ENCODE data around the gene ST3GAL4. TPM values are rescaled to one million over a fixed set of nuclear protein-coding genes. Genes with fewer than 3 reads are reported as not detected.

The ST3GAL4 gene
- polyA plus RNA-seq, 2 of the 4 experiments (the other 2 are of a cell fraction) = 11.9 to 17.5 TPM

DNA sequence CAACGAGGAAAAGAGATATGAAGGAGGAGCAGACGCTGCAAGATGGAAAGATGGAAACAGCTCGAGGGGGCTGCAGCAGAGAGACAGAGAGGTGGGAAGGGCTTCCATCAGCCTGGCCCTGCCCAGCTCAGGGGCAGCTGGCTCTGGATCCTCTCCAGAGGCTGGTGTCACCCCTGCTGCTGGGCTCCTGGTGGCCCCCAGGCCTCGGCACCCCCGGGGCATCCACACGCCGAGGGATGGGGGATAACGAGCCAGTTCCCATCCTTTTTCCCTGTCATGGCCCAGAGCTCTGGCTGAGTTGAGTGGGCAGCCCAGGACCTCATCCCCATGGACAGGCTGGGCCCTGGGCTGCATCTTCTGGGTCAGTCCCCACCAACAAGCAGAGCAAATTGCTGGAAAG, 102.3 kb downstream of the ST3GAL4 start:
- H3K4me3 ChIP-seq = no peak overlapping the region
- ATAC-seq = no peak
- CTCF ChIA-PET = interaction anchor here (1.4 to 4.5 kb wide), 2 partner anchors 17 to 22 kb away, joined by 9 to 22 read pairs; no protein-coding TSS in a partner anchor
- POLR2A ChIA-PET = no interaction called here
- DNase-seq (ENCODE audit: low read depth in 1 of 2, low spot score in 1 of 2) = no peak
- FAIRE-seq = no peak
- H3K4me1 ChIP-seq = no peaks in the 10 kb centered on the region
- H3K9me3 ChIP-seq = no peaks in the 10 kb centered on the region
- no peak overlapping the region for H3K27ac ChIP-seq
- H3K4me2 ChIP-seq = no peak overlapping the region
- WGBS (ENCODE audit: missing lambda C conversion rate) = 83% methylated on average over 7 of the region's 8 CpGs
- TF ChIP-seq, protein P1, sequence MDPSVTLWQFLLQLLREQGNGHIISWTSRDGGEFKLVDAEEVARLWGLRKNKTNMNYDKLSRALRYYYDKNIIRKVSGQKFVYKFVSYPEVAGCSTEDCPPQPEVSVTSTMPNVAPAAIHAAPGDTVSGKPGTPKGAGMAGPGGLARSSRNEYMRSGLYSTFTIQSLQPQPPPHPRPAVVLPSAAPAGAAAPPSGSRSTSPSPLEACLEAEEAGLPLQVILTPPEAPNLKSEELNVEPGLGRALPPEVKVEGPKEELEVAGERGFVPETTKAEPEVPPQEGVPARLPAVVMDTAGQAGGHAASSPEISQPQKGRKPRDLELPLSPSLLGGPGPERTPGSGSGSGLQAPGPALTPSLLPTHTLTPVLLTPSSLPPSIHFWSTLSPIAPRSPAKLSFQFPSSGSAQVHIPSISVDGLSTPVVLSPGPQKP (IDR thresholded peaks at IDR 0.05; ENCODE audit: low read depth, low read length) = no peak
- no peak for TF ChIP-seq HEYL (CRISPR knock-in tag; IDR thresholded peaks at IDR 0.05)
- no peak for TF ChIP-seq MAFK (IDR thresholded peaks at IDR 0.05; ENCODE audit: partially characterized antibody)
- TF ChIP-seq HOXB13 (CRISPR knock-in tag; IDR thresholded peaks at IDR 0.05; ENCODE audit: low read depth) = no peak
- no peak for TF ChIP-seq NR3C1 (IDR thresholded peaks at IDR 0.05)
- no peak for TF ChIP-seq RCOR1 (IDR thresholded peaks at IDR 0.05; ENCODE audit: low read depth, low read length)
- no peak for TF ChIP-seq ZNF302 (CRISPR knock-in tag; IDR thresholded peaks at IDR 0.05)
- no peak for TF ChIP-seq REST (IDR thresholded peaks at IDR 0.05)
- no peak for TF ChIP-seq ZC3H11A (IDR thresholded peaks at IDR 0.05)
- TF ChIP-seq RAD21 (conservative IDR thresholded peaks at IDR 0.05 in 1 of 2, IDR thresholded peaks at IDR 0.05 in 1 of 2) = no peak
- TF ChIP-seq POLR2AphosphoS2 (conservative IDR thresholded peaks at IDR 0.05; ENCODE audit: low read length) = no peak
- TF ChIP-seq PHF8 (IDR thresholded peaks at IDR 0.05; ENCODE audit: borderline replicate concordance, low read depth) = no peak
- no peak for TF ChIP-seq CBX2 (IDR thresholded peaks at IDR 0.05; ENCODE audit: borderline replicate concordance, low read depth)

DNA sequence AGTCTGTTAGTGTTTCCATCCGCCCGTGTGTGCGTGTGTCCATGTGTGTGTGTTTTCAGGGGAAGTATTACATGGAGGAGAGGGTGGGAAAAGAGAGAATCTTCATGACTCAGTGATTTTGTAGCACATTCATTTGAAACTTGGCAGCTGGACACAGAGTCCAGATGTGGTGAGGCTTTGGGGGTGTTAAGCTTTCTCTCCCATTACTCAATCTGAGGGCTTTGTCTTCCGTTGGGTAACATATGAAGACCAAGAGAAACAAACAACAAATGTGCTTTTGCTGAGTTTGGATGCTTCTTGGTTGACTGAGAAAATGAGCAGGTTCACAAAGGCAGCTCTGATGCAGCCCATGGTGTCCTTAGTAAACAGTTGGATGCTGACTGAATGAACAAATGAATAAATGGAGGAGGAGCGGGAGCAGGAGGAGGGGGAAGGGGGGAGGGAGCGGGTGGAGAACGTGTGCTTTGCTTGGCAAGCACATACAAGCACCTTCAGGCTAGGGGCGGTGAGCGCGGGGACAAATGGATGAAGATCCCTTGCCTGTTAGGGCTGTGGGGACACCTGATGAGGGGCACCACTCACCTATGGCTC, 104.3 kb downstream of the ST3GAL4 start:
- no peak for TF ChIP-seq HOXB13 (CRISPR knock-in tag; IDR thresholded peaks at IDR 0.05; ENCODE audit: low read depth)
- no peak for TF ChIP-seq KDM5A (IDR thresholded peaks at IDR 0.05)
- no peak for TF ChIP-seq MAZ (IDR thresholded peaks at IDR 0.05; ENCODE audit: borderline replicate concordance, low read depth, low read length)
- TF ChIP-seq NR3C1 (IDR thresholded peaks at IDR 0.05) = no peak
- TF ChIP-seq EHF (CRISPR knock-in tag; IDR thresholded peaks at IDR 0.05) = no peak
- no peak for TF ChIP-seq HDAC2 (IDR thresholded peaks at IDR 0.05)
- H3K27ac ChIP-seq = no peak overlapping the region
- no peak for ATAC-seq
- POLR2A ChIA-PET = no interaction called here
- H3K4me1 ChIP-seq = no peaks in the 10 kb centered on the region
- DNase-seq (ENCODE audit: low read depth in 1 of 2, low spot score in 1 of 2) = no peak
- CTCF ChIA-PET = interaction anchor here (1.0 to 4.5 kb wide), 3 partner anchors 9 to 149 kb away, joined by 3 to 22 read pairs (median 4); no protein-coding TSS in a partner anchor
- 82% methylated on average over 10 of the region's 10 CpGs for WGBS (ENCODE audit: missing lambda C conversion rate)
- no peak overlapping the region for H3K4me2 ChIP-seq
- FAIRE-seq = no peak
- H3K4me3 ChIP-seq = no peak overlapping the region
- no peaks in the 10 kb centered on the region for H3K9me3 ChIP-seq

DNA sequence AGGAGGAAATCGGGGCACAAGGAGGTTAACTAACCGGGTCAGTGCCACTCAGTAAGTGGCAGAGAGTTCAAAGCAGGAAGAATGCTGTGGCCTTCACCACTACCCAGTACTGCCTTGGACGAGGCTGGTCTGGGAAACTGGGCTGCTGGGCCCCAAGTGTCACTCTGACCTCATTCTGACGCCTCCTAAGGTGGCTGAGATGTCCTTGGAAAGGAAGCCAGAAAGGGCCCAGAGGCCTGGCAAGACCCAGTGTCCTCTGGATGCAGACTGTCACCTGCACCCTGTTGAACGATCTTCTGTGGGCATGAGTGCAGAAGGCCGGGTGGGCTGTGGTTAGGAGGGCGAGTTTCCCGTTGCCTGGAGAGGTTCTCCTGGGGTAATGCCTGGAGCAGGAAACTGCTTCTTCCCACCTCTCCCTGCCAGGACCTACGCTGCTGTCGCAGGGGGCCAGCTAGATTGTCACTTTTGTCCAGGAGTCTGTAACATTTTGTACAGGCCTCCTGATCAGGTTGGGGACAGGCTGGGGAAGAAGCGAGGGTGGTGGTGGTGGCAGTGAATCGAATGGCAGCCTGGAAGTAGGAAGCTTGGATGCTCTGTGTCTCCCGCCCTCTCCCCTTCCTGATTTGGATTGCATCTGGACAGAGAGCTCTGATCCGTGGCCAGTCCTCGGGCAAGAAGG, 105.1 kb downstream of the ST3GAL4 start:
- H3K4me2 ChIP-seq = no peak overlapping the region
- WGBS (ENCODE audit: missing lambda C conversion rate) = 72% methylated on average over 11 of the region's 15 CpGs
- no peaks in the 10 kb centered on the region for H3K4me1 ChIP-seq
- H3K4me3 ChIP-seq = no peak overlapping the region
- H3K9me3 ChIP-seq = no peaks in the 10 kb centered on the region
- ChIA-PET POLR2A (no interaction called here), CTCF (interaction anchor here (1.2 to 4.5 kb wide), 2 partner anchors 19 to 20 kb away, joined by 3 to 22 read pairs; no protein-coding TSS in a partner anchor)
- DNase-seq (ENCODE audit: low read depth in 1 of 2, low spot score in 1 of 2) (no peak), ATAC-seq (no peak), FAIRE-seq (no peak)
- H3K27ac ChIP-seq = no peak overlapping the region
- TF ChIP-seq ZNF302 (CRISPR knock-in tag; IDR thresholded peaks at IDR 0.05) = no peak
- no peak for TF ChIP-seq POLR2A (IDR thresholded peaks at IDR 0.05; ENCODE audit: low read length)
- TF ChIP-seq NPAS2 (CRISPR knock-in tag; IDR thresholded peaks at IDR 0.05; ENCODE audit: borderline replicate concordance) = no peak
- no peak for TF ChIP-seq ESRRA (IDR thresholded peaks at IDR 0.05; ENCODE audit: borderline replicate concordance, low read length)
- TF ChIP-seq, protein P2, sequence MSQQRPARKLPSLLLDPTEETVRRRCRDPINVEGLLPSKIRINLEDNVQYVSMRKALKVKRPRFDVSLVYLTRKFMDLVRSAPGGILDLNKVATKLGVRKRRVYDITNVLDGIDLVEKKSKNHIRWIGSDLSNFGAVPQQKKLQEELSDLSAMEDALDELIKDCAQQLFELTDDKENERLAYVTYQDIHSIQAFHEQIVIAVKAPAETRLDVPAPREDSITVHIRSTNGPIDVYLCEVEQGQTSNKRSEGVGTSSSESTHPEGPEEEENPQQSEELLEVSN (IDR thresholded peaks at IDR 0.05; ENCODE audit: borderline replicate concordance, low read depth) = no peak
- TF ChIP-seq BHLHE40 (IDR thresholded peaks at IDR 0.05; ENCODE audit: low read depth, low read length) = no peak
- TF ChIP-seq, protein P3, sequence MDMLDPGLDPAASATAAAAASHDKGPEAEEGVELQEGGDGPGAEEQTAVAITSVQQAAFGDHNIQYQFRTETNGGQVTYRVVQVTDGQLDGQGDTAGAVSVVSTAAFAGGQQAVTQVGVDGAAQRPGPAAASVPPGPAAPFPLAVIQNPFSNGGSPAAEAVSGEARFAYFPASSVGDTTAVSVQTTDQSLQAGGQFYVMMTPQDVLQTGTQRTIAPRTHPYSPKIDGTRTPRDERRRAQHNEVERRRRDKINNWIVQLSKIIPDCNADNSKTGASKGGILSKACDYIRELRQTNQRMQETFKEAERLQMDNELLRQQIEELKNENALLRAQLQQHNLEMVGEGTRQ (IDR thresholded peaks at IDR 0.05) = no peak
- no peak for TF ChIP-seq POLR2AphosphoS2 (conservative IDR thresholded peaks at IDR 0.05; ENCODE audit: low read length)
- no peak for TF ChIP-seq GATA3 (IDR thresholded peaks at IDR 0.05; ENCODE audit: borderline replicate concordance)
- TF ChIP-seq EP300 (IDR thresholded peaks at IDR 0.05) = no peak
- TF ChIP-seq, protein P4, sequence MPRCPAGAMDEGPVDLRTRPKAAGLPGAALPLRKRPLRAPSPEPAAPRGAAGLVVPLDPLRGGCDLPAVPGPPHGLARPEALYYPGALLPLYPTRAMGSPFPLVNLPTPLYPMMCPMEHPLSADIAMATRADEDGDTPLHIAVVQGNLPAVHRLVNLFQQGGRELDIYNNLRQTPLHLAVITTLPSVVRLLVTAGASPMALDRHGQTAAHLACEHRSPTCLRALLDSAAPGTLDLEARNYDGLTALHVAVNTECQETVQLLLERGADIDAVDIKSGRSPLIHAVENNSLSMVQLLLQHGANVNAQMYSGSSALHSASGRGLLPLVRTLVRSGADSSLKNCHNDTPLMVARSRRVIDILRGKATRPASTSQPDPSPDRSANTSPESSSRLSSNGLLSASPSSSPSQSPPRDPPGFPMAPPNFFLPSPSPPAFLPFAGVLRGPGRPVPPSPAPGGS (IDR thresholded peaks at IDR 0.05) = no peak

Data from A549 (cell line).